Naive B cell (primary cell): ENCODE measurements around the gene CHKB. TPM values are rescaled to one million over a fixed set of nuclear protein-coding genes. Genes with fewer than 3 reads are reported as not detected.
"Not testable (repeated sequence)": the region's sequence is repeated elsewhere in the genome, so short reads cannot be mapped to it uniquely, and the experiment has no call there.

ENCODE experiments used
- ATAC-seq, 2 donors: fragments of 150-1000 bp; cut with Tn5 transposase; 2 replicates each; pipeline ENCODE4 v1.10.0; 2021; ENCODE audit warnings: low read depth in 2 of 2, mild to moderate bottlenecking in 2 of 2, moderate library complexity in 2 of 2
- DNase-seq: peaks from one replicate; pipeline ENCODE4 v3.0.0; 2022
- H3K27ac Mint-ChIP-seq, 6 donors: one replicate each; pipeline ENCODE4 v1.8.0; 2020 to 2022; ENCODE audit warnings: mild to moderate bottlenecking in 6 of 6, mixed read lengths in 6 of 6, moderate library complexity in 5 of 6, inconsistent platforms in 2 of 6
- H3K27me3 Mint-ChIP-seq, 3 donors: one replicate each; pipeline ENCODE4 v1.8.0; 2021 to 2022; ENCODE audit warnings: mixed read lengths in 3 of 3, mild to moderate bottlenecking in 1 of 3
- H3K36me3 Mint-ChIP-seq, 2 donors: one replicate each; pipeline ENCODE4 v1.8.0; 2020 to 2022; ENCODE audit warnings: mixed read lengths in 2 of 2, inconsistent platforms in 1 of 2, mild to moderate bottlenecking in 1 of 2
- H3K4me1 Mint-ChIP-seq, 3 donors: one replicate each; pipeline ENCODE4 v1.8.0; 2020 to 2022; ENCODE audit warnings: mixed read lengths in 3 of 3, inconsistent platforms in 1 of 3, mild to moderate bottlenecking in 1 of 3, moderate library complexity in 1 of 3
- H3K4me3 Mint-ChIP-seq, 8 donors: one replicate each; pipeline ENCODE4 v1.8.0; 2020 to 2022; ENCODE audit warnings: mild to moderate bottlenecking in 8 of 8, mixed read lengths in 8 of 8, moderate library complexity in 8 of 8, inconsistent platforms in 2 of 8
- H3K9me3 Mint-ChIP-seq, 7 donors: one replicate each; pipeline ENCODE4 v1.8.0; 2020 to 2022; ENCODE audit warnings: mixed read lengths in 7 of 7, mild to moderate bottlenecking in 5 of 7, inconsistent platforms in 2 of 7, moderate library complexity in 1 of 7
- polyA plus RNA-seq, 6 donors: library from polyadenylated mRNA; unstranded; fragments of 300-500 nt; fragmentation: Illumina TruSeq; gene quantifications; one replicate each; pipeline ENCODE4 v1.2.3, GENCODE V29; 2021; ENCODE audit warnings: low read depth in 6 of 6

Gene CHKB
- polyA plus RNA-seq, 6 donors from 2014 or later: 36.2 to 50.8 (median 42.0) TPM

DNA sequence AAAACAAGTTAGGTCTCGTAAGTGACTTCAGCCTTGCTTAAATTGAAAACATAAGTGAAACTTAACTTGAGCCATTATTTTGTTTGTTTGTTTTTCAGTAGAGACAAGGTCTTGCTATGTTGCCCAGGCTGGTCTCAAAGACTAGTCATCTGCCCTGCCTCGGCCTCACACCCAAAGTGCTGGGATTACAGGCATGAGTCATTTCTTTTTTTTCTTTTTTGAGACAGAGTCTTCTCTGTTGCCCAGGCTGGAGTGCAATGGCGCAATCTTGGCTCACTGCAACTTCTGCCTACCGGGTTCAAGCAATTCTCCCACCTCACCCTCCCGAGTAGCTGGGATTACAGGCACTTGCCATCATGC lies 41.0 kb downstream of the CHKB start:
- Mint-ChIP-seq H3K4me1 (peaks cover 21 to 58% (median 37%) of the 10 kb centered on the region in 3 donors), H3K27ac (peak overlapping the region in 5 of 6 donors; percentile 96 to 100 (median 99)), H3K4me3 (peak overlapping the region in 3 of 8 donors; percentile 30 to 53 (median 49))
- not testable (repeated sequence) for H3K27me3 Mint-ChIP-seq, H3K36me3 Mint-ChIP-seq, ATAC-seq, H3K9me3 Mint-ChIP-seq, DNase-seq

- DNase-seq: no peak
- peaks cover 21 to 58% (median 37%) of the 10 kb centered on the region in 3 donors for H3K4me1 Mint-ChIP-seq
- no peaks in the 10 kb centered on the region for H3K9me3 Mint-ChIP-seq
- no peak for ATAC-seq
- H3K4me3 Mint-ChIP-seq: peak overlapping the region in 4 of 8 donors; percentile 16 to 73 (median 60)
- H3K36me3 Mint-ChIP-seq: no peaks in the 10 kb centered on the region
- H3K27me3 Mint-ChIP-seq: no peaks in the 10 kb centered on the region
- H3K27ac Mint-ChIP-seq: peak overlapping the region; percentile 96 to 100 (median 100)
Observed at GRCh38 chr22:50540381-50540780, 42.3 kb downstream of the CHKB start.

DNA sequence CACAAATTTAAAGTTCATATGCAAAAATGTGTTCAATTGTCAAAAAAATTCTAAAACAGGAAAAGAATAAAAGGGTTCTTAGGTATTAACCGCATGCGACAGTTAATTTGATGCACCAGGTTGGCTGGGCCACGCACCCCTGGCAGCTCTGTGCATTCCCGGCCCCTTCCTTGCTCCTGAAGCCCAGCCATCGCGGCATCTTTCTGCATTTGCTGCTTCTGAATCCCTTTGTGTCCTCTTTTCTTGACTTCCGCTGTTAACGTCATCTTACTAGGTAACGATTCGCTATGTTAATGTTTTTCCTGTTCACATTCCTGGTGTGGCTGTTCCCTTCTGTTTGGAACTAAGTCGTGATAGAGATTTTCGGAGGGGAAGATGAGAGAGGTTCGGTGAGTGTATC lies 44.9 kb downstream of the CHKB start:
- Mint-ChIP-seq H3K36me3 (no peaks in the 10 kb centered on the region), H3K27me3 (no peaks in the 10 kb centered on the region), H3K4me1 (peaks cover 33 to 72% (median 49%) of the 10 kb centered on the region in 3 donors), H3K9me3 (no peaks in the 10 kb centered on the region), H3K4me3 (peak overlapping the region in 4 of 8 donors; percentile 5 to 48 (median 28)), H3K27ac (peak overlapping the region; percentile 90 to 100 (median 98))
- no peak for ATAC-seq
- no peak for DNase-seq

DNA sequence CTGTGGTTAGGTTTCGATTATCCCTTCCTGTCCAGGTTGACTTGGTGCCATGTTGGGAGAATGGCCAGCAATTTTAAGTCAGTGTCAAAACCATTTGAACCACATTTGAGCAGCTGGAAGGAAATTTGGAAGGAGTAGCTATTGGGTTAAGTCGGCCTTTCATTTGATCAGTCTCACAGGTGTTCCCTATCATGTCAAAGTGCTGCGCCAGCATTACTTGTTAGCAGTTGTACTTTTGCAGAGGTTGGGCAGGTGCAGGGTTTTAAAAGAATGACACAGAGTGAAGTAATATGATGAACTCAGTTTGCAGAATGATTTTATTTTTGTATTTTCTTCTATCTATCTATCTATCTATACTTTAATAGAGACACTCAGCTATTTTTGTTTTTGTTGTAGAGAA lies 46.4 kb downstream of the CHKB start:
- H3K4me1 Mint-ChIP-seq: peaks cover 32 to 62% (median 54%) of the 10 kb centered on the region in 3 donors
- no peak overlapping the region for H3K4me3 Mint-ChIP-seq
- no peaks in the 10 kb centered on the region for H3K27me3 Mint-ChIP-seq
- no peak for ATAC-seq
- H3K36me3 Mint-ChIP-seq: no peaks in the 10 kb centered on the region
- peak overlapping the region in 2 of 6 donors; percentile 28 to 59 for H3K27ac Mint-ChIP-seq
- H3K9me3 Mint-ChIP-seq: no peaks in the 10 kb centered on the region
- DNase-seq: no peak

GRCh38 chr22:50535113-50535512 lies 47.5 kb downstream of the CHKB start:
- no peak for ATAC-seq
- H3K4me3 Mint-ChIP-seq: peak overlapping the region in 3 of 8 donors; percentile 20 to 68 (median 30)
- no peaks in the 10 kb centered on the region for H3K36me3 Mint-ChIP-seq
- DNase-seq: no peak
- H3K27me3 Mint-ChIP-seq: no peaks in the 10 kb centered on the region
- no peaks in the 10 kb centered on the region for H3K9me3 Mint-ChIP-seq
- H3K27ac Mint-ChIP-seq: peak overlapping the region in 3 of 6 donors; percentile 79 to 100 (median 86)
- H3K4me1 Mint-ChIP-seq: peaks cover 35 to 52% (median 49%) of the 10 kb centered on the region in 3 donors

- H3K9me3 Mint-ChIP-seq, ATAC-seq, H3K27me3 Mint-ChIP-seq, H3K36me3 Mint-ChIP-seq, DNase-seq: not testable (repeated sequence)
- H3K4me1 Mint-ChIP-seq: peaks cover 29 to 43% (median 39%) of the 10 kb centered on the region in 3 donors
- H3K4me3 Mint-ChIP-seq: peak overlapping the region in 7 of 8 donors; percentile 29 to 95 (median 56)
- peak overlapping the region; percentile 63 to 100 (median 85) for H3K27ac Mint-ChIP-seq
Observed at GRCh38 chr22:50533856-50534711, 48.6 kb downstream of the CHKB start.

- ATAC-seq: no peak
- H3K9me3 Mint-ChIP-seq: no peaks in the 10 kb centered on the region
- no peak for DNase-seq
- H3K4me1 Mint-ChIP-seq: peaks cover 35 to 48% (median 36%) of the 10 kb centered on the region in 3 donors
- H3K27ac Mint-ChIP-seq: peak overlapping the region; percentile 30 to 100 (median 97)
- no peaks in the 10 kb centered on the region for H3K27me3 Mint-ChIP-seq
- no peaks in the 10 kb centered on the region for H3K36me3 Mint-ChIP-seq
- H3K4me3 Mint-ChIP-seq: peak overlapping the region; percentile 74 to 95 (median 90)
Observed at GRCh38 chr22:50532824-50533796, 49.5 kb downstream of the CHKB start.

GRCh38 chr22:50531962-50532674 lies 50.5 kb downstream of the CHKB start:
- H3K4me1 Mint-ChIP-seq: peaks cover 39 to 52% (median 40%) of the 10 kb centered on the region in 3 donors
- H3K27ac Mint-ChIP-seq: peak overlapping the region; percentile 96 to 100 (median 100)
- H3K4me3 Mint-ChIP-seq: peak overlapping the region; percentile 89 to 97 (median 95)
- no peak for DNase-seq
- H3K36me3 Mint-ChIP-seq: no peaks in the 10 kb centered on the region
- no peaks in the 10 kb centered on the region for H3K27me3 Mint-ChIP-seq
- H3K9me3 Mint-ChIP-seq: no peaks in the 10 kb centered on the region
- no peak for ATAC-seq

GRCh38 chr22:50531546-50531961 lies 51.1 kb downstream of the CHKB start:
- Mint-ChIP-seq H3K36me3 (no peaks in the 10 kb centered on the region), H3K4me1 (peaks cover 44 to 53% (median 45%) of the 10 kb centered on the region in 3 donors), H3K27me3 (no peaks in the 10 kb centered on the region), H3K9me3 (no peaks in the 10 kb centered on the region), H3K27ac (peak overlapping the region; percentile 99 to 100 (median 100)), H3K4me3 (peak overlapping the region; percentile 89 to 97 (median 95))
- DNase-seq (peak; percentile 83), ATAC-seq (peak; percentile 59 to 61)

DNA sequence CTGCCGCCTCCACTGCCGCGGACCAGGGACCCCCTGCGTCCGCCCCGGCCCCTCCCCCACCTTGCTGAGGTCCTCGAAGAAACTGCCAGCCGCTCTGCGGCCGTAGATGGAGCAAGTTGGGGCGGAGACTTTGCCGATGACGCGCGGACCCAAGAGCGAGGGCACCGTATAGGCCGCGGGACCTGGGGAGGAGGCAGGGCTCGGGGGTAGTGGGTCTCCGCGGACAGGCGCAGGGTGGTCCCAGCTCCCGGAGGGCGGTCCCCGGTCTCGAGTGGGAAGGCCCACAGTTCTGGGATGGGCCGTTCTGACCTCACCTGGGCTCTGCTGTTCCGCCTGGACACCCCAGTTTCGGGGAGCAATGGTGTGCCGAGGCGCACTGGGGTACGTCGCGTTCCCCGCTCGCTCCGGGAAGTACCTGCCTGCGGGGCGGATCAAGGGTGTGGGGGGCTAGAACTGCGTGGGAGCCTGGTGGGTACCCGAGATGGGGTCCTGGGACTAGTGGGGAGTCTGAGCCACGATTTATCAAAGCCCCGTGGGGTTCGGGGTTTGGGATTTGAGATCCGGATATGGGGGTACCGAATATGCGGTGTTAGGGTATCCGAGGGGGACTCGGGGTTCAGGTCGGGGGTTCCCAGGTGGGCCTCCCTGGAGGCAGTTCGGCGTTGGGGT lies 51.6 kb downstream of the CHKB start:
- Mint-ChIP-seq H3K27ac (peak overlapping the region; percentile 99 to 100 (median 100)), H3K9me3 (no peaks in the 10 kb centered on the region), H3K4me1 (peaks cover 45 to 53% (median 45%) of the 10 kb centered on the region in 3 donors), H3K36me3 (no peaks in the 10 kb centered on the region), H3K4me3 (peak overlapping the region; percentile 89 to 97 (median 95)), H3K27me3 (no peaks in the 10 kb centered on the region)
- ATAC-seq (peak; percentile 61), DNase-seq (peak; percentile 86)

- Mint-ChIP-seq H3K9me3 (no peaks in the 10 kb centered on the region), H3K36me3 (no peaks in the 10 kb centered on the region), H3K4me1 (peaks cover 45 to 53% (median 45%) of the 10 kb centered on the region in 3 donors), H3K4me3 (peak overlapping the region; percentile 89 to 97 (median 95)), H3K27me3 (no peaks in the 10 kb centered on the region), H3K27ac (peak overlapping the region in 5 of 6 donors; percentile 99 to 100 (median 100))
- ATAC-seq: peak; percentile 0 to 1
- no peak for DNase-seq
Observed at GRCh38 chr22:50530580-50530876, 52.1 kb downstream of the CHKB start.

DNA sequence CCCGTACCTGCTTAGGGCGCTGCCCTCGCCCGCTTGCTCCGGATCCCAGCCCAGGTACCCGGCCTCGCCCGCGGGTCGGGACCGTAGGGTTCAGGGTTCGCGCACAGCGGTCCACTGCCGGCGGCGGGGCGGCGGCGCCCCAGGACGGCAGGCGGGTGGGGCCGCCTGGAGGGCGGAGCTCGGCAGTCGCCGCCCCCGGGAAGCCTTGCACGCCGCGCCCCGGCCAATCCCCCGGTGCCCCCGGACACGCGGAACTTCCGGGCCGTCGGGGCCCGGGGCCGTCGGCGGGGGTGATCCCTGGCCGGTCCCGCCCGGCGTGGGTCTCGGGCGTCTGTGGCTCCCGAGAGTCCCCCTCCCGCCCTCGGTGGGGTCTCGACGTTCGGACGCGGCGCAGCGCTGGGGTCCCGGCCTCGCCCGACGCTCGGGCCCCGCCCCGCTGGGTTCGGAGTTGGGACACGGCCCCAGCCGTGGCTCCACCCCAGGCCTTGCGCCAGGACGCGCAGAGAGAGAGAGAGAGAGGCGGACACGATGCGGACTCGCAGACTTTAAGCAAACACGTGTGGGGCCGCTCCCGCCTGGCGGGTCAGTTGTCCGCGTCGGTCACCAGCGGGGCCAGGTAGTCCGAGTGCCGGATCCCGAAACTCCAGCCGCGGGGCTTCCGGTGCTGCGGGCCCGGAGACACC lies 52.6 kb downstream of the CHKB start, which contains the start of gene TYMP:
Gene TYMP (minus strand): TSS at position 116 of the 683 bp plus-strand sequence. CDS start 303 bp downstream, outside the sequence.
- ATAC-seq: peak; percentile 8 to 17
- H3K4me1 Mint-ChIP-seq: peaks cover 45 to 49% (median 47%) of the 10 kb centered on the region in 3 donors

More for the DNA sequence above, 52.6 kb downstream of the CHKB start, which contains the start of gene TYMP:
- Mint-ChIP-seq H3K27ac (peak within 1 kb of the TSS; percentile 99 to 100 (median 100)), H3K4me3 (peak within 1 kb of the TSS; percentile 89 to 97 (median 95)), H3K27me3 (no peaks in the 10 kb centered on the region), H3K36me3 (no peaks in the 10 kb centered on the region), H3K9me3 (no peaks in the 10 kb centered on the region)
- DNase-seq: peak; percentile 69
